ENCODE data around the gene ALB. TPM values are rescaled to one million over a fixed set of nuclear protein-coding genes. Genes with fewer than 3 reads are reported as not detected.

The ALB gene
- total RNA-seq, 2 experiments from 2014 or later: 0.47 to 0.63 TPM

- no peaks in the 10 kb centered on the region for H3K27me3 ChIP-seq (ENCODE audit: control insufficient read depth in 1 of 2, insufficient read depth in 2 of 2, low read length in 2 of 2)
- ChIA-PET POLR2A (no interaction called here), CTCF (no interaction called here)
- no peak for TF ChIP-seq CTCF (IDR thresholded peaks at IDR 0.05)
- no peak overlapping the region for H3K27ac ChIP-seq (ENCODE audit: low read depth in 1 of 2, low read length in 2 of 2)
- no peak overlapping the region for H3K4me3 ChIP-seq (ENCODE audit: low read length)
- Mint-ChIP-seq H3K4me3 (no peak overlapping the region), H3K9me3 (no peaks in the 10 kb centered on the region), H3K27me3 (peaks cover 22% of the 10 kb centered on the region), H3K36me3 (ENCODE audit: low read depth) (no peaks in the 10 kb centered on the region), H3K27ac (no peak overlapping the region), H3K4me1 (ENCODE audit: low read depth) (no peaks in the 10 kb centered on the region)
- intact Hi-C loops (cut with DNase I, micrococcal nuclease): no loop called here
- ATAC-seq (ENCODE audit: poor library complexity) (no peak), DNase-seq (no peak)
- H3K4me1 ChIP-seq (ENCODE audit: insufficient read depth, low read length): no peaks in the 10 kb centered on the region
- H3K9me3 ChIP-seq (ENCODE audit: control insufficient read depth in 1 of 2, insufficient read depth in 1 of 2, low read length in 2 of 2): no peaks in the 10 kb centered on the region
- no peaks in the 10 kb centered on the region for H3K36me3 ChIP-seq (ENCODE audit: insufficient read depth, low read length)
These were observed 54.9 kb downstream of the ALB start for GRCh38 chr4:73459048-73459421.

- H3K27me3 ChIP-seq (ENCODE audit: control insufficient read depth in 1 of 2, insufficient read depth in 2 of 2, low read length in 2 of 2): no peaks in the 10 kb centered on the region
- no peaks in the 10 kb centered on the region for H3K4me1 Mint-ChIP-seq (ENCODE audit: low read depth)
- no peaks in the 10 kb centered on the region for H3K9me3 Mint-ChIP-seq
- no peak overlapping the region for H3K4me3 ChIP-seq (ENCODE audit: low read length)
- TF ChIP-seq CTCF (IDR thresholded peaks at IDR 0.05): no peak
- H3K4me1 ChIP-seq (ENCODE audit: insufficient read depth, low read length): no peaks in the 10 kb centered on the region
- H3K27me3 Mint-ChIP-seq: peaks cover 22% of the 10 kb centered on the region
- H3K4me3 Mint-ChIP-seq: no peak overlapping the region
- ChIA-PET POLR2A (no interaction called here), CTCF (no interaction called here)
- no peaks in the 10 kb centered on the region for H3K36me3 Mint-ChIP-seq (ENCODE audit: low read depth)
- no peaks in the 10 kb centered on the region for H3K9me3 ChIP-seq (ENCODE audit: control insufficient read depth in 1 of 2, insufficient read depth in 1 of 2, low read length in 2 of 2)
- intact Hi-C loops (cut with DNase I, micrococcal nuclease): no loop called here
- DNase-seq (no peak), ATAC-seq (ENCODE audit: poor library complexity) (no peak)
- H3K36me3 ChIP-seq (ENCODE audit: insufficient read depth, low read length): no peaks in the 10 kb centered on the region
- H3K27ac ChIP-seq (ENCODE audit: low read depth in 1 of 2, low read length in 2 of 2): no peak overlapping the region
- no peak overlapping the region for H3K27ac Mint-ChIP-seq
These were observed 56.9 kb downstream of the ALB start for GRCh38 chr4:73460913-73461522.

GRCh38 chr4:73468170-73468569, 64.1 kb downstream of the ALB start:
- TF ChIP-seq CTCF (IDR thresholded peaks at IDR 0.05): no peak
- Histone ChIP-seq H3K4me3 (ENCODE audit: low read length) (no peak overlapping the region), H3K4me1 (ENCODE audit: insufficient read depth, low read length) (no peaks in the 10 kb centered on the region), H3K9me3 (ENCODE audit: control insufficient read depth in 1 of 2, insufficient read depth in 1 of 2, low read length in 2 of 2) (peaks cover 0 to 4% of the 10 kb centered on the region in 2 experiments), H3K27me3 (ENCODE audit: control insufficient read depth in 1 of 2, insufficient read depth in 2 of 2, low read length in 2 of 2) (no peaks in the 10 kb centered on the region), H3K27ac (ENCODE audit: low read depth in 1 of 2, low read length in 2 of 2) (no peak overlapping the region), H3K36me3 (ENCODE audit: insufficient read depth, low read length) (no peaks in the 10 kb centered on the region)
- DNase-seq (no peak), ATAC-seq (ENCODE audit: poor library complexity) (no peak)
- Mint-ChIP-seq H3K27me3 (peaks cover 8% of the 10 kb centered on the region), H3K27ac (no peak overlapping the region), H3K36me3 (ENCODE audit: low read depth) (no peaks in the 10 kb centered on the region), H3K4me3 (no peak overlapping the region), H3K4me1 (ENCODE audit: low read depth) (no peaks in the 10 kb centered on the region), H3K9me3 (peaks cover 2% of the 10 kb centered on the region)
- CTCF ChIA-PET: no interaction called here
- POLR2A ChIA-PET: no interaction called here
- intact Hi-C loops (cut with DNase I, micrococcal nuclease): no loop called here
